SU-DHL-6 (cell line): Measurements from ENCODE around the gene ZNF804B.

Experiments used
- EZH2phosphoT487 ChIP-seq: fragments of 200-600 bp; sonication (generic), shearing (Covaris generic); conservative IDR thresholded peaks from 2 replicates; pipeline ENCODE4 v1.6.1; 2018; ENCODE audit warnings: mild to moderate bottlenecking, antibody characterized with exemption, low read length, moderate library complexity, mixed read lengths
- TF ChIP-seq, protein P1 (sequence below): fragments of 200-600 bp; sonication (generic); IDR thresholded peaks from one replicate; pipeline ENCODE4 v1.5.1; 2017; ENCODE audit warnings: antibody characterized with exemption, mild to moderate bottlenecking, low read length, moderate library complexity; ENCODE audit not compliant: insufficient read depth, poor library complexity, severe bottlenecking

DNA sequence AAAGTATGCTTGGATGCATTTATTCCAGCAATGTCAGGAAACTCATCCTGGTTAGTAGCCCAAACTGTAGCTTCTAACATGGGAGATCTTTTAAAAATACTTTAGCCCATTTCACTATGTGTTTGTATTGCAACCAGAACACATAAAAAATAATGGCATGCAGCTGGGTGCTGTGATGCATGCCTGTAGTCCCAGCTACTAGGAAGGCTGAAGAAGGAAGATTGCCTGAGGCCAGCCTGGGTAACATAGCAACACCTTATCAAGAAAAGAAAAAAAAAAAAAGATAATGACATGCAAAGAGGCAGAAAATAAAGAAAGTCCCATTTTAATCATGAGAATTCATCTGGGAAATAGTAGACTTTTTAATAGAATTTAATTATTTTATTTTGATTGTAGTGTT lies 553.1 kb downstream of the ZNF804B start:
- TF ChIP-seq, protein P1, sequence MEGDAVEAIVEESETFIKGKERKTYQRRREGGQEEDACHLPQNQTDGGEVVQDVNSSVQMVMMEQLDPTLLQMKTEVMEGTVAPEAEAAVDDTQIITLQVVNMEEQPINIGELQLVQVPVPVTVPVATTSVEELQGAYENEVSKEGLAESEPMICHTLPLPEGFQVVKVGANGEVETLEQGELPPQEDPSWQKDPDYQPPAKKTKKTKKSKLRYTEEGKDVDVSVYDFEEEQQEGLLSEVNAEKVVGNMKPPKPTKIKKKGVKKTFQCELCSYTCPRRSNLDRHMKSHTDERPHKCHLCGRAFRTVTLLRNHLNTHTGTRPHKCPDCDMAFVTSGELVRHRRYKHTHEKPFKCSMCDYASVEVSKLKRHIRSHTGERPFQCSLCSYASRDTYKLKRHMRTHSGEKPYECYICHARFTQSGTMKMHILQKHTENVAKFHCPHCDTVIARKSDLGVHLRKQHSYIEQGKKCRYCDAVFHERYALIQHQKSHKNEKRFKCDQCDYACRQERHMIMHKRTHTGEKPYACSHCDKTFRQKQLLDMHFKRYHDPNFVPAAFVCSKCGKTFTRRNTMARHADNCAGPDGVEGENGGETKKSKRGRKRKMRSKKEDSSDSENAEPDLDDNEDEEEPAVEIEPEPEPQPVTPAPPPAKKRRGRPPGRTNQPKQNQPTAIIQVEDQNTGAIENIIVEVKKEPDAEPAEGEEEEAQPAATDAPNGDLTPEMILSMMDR = no peak
- no peak for TF ChIP-seq EZH2phosphoT487
